GM18507 (cell line): ENCODE measurements around the gene TXNRD2.

Experiments used
- DNase-seq: peaks from one replicate; pipeline ENCODE4 v3.0.0; 2011; ENCODE audit warnings: low read depth; ENCODE audit not compliant: insufficient read length; ENCODE audit errors: extremely low spot score
- FAIRE-seq: peaks from 2 replicates; lab custom pipeline; 2011; peaks lifted over from hg19 to GRCh38; lab: Jason Lieb, UNC

TXNRD2 gene

DNA sequence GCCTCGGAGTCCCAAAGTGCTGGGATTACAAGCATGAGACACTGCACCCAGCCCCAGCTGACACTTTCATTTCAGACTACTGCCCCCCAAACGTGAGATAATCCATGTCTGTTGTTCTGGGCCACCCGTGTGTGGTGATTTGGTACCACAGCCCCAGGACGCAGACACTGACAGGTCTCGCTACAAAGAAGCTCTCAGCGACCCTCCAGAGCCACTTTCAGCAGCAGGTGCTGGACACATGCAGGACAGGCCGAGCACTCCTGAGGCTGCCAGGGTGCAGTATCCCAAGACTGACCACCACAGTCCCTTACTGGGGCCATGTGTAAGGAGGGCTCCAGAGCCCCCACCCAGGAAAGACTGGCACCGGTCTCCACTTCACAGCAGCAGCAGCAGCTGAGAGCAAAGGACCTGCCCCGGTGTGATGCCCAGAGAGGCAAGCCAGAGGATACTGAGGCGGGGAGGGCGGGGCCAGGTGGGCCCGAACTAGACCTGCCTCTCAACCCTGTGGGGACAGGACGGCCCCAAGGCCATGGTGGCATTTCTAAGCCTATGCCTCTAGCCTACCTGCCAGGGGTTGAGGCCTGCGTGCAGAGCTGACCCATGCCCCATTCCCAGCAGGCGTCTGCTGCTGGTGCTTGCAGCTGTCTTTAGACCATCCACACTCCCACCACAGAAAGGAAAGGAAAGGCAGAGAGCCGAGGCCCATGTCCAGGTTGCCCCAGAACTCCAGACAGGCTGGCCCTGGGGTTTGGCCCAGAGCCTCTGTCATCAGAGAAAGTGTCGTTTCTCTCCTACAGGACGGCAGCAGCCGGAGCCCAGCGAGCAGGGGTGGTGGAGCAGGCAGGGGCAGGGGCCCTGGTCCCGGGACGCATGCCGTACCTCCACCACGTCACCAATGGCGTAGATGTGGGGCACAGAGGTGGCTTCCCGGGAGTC, 58.9 kb downstream of the TXNRD2 start:
- no peak for FAIRE-seq
- DNase-seq = no peak

- DNase-seq = no peak
- FAIRE-seq = no peak
These were observed 60.6 kb downstream of the TXNRD2 start for GRCh38 chr22:19880786-19881569.

DNA sequence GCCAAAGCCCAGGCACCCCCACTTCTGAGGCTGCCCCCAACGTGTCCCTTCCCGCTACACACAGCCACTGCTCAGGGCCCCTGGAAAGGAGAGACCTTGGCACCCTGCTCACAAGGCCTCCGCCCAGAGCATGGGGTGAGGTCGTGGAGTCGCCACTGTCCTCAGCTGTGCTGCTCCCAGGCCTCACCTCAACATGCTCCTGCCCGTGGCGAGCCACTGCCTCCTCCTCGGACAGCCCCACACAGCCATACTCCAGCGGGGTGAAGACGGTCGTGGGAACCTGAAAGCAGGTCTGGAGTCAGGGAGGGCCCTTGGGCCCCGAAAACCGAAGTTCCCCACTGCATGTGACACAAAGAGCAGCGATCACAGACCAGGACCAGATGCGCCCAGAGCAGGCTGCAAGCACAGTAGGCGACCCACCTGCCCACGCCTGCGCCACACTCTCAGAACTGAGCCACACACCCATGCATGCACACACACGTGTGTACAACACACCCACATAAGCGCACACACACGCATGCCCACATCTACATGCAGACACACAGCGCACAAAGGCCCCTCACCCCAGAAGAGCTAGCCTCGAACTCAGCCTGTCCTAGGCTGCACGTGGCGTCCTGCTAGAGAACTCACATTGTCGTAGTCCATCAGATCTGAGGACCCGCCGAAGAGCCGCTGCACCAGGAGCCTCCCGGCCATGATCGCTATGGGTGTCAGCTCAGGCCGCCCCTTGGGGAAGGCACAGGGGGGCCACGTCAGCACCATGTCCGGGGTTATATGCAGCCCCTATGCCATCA, 61.4 kb downstream of the TXNRD2 start:
- FAIRE-seq = no peak
- no peak for DNase-seq

- DNase-seq (no peak), FAIRE-seq (no peak)
These were observed 62.0 kb downstream of the TXNRD2 start for GRCh38 chr22:19879643-19879991.

- DNase-seq (no peak), FAIRE-seq (no peak)
These were observed 62.4 kb downstream of the TXNRD2 start for GRCh38 chr22:19879246-19879570.

- no peak for FAIRE-seq
- no peak for DNase-seq
These were observed 63.0 kb downstream of the TXNRD2 start for GRCh38 chr22:19878461-19879245.

GRCh38 chr22:19877626-19878339, 63.8 kb downstream of the TXNRD2 start:
- FAIRE-seq (no peak), DNase-seq (no peak)

DNA sequence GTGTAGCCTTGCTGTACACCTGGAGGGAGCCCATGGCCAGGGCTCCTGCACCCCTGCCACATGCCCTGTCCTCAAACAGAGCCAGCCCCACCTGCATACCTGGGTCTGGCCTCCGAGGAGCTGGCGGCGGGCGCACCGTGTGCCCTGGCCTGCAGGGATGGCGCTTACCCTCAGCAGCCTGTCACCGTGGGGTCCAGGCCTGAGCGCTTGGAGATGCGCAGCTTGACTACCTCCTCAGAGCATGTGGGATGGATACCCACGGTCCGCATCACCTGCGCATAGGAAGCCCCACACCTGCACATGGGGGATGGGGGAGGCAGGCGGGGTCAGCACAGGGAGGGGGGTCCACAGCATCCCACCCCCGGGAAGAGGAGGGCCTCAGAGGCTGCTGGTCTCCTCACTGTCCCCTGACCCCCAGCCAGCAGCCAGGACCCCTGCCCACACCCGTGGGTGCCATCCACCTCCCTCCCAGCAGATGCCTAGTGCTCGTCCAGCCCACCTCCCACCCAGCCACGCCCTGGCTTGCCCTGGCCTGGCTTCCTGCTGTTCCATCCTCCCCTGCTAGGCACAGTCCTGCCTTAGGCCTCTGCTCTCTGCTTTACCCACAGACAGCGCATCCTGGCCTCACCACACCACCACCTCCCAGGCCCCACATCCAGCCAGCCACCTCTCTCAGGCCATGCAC, 64.5 kb downstream of the TXNRD2 start:
- DNase-seq (no peak), FAIRE-seq (no peak)

GRCh38 chr22:19876314-19876940, 65.2 kb downstream of the TXNRD2 start:
- DNase-seq (no peak), FAIRE-seq (no peak)

GRCh38 chr22:19875531-19876313, 65.9 kb downstream of the TXNRD2 start:
- DNase-seq = no peak
- FAIRE-seq = no peak

GRCh38 chr22:19875061-19875530, 66.5 kb downstream of the TXNRD2 start:
- FAIRE-seq = no peak
- no peak for DNase-seq

- no peak for FAIRE-seq
- DNase-seq = no peak
These were observed 67.1 kb downstream of the TXNRD2 start for GRCh38 chr22:19874307-19875060.

DNA sequence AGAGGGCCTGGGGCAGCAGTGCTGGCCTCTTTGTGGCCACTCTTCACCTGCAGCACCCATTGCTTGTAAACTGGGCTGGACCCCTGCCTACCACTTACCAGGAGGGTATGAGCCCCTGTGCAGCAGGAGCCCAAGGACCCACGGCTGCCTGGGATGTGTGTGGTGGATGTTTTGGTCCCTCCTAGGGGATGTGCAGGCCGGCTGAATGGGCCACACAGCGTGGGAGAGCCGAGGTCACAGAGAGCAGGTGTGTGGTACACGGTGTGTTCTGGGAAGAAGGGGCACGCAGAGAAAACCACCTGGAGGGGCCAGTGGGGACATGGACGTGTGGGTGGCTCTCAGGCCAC, 67.7 kb downstream of the TXNRD2 start:
- no peak for FAIRE-seq
- DNase-seq = no peak

GRCh38 chr22:19873138-19873959, 68.3 kb downstream of the TXNRD2 start:
- no peak for FAIRE-seq
- DNase-seq = no peak

- FAIRE-seq = no peak
These were observed 68.9 kb downstream of the TXNRD2 start for GRCh38 chr22:19872779-19873137.

More at GRCh38 chr22:19872779-19873137, 68.9 kb downstream of the TXNRD2 start:
- DNase-seq = no peak
